ENCODE results near the gene DIS3L2.

- no peak for TF ChIP-seq KDM5A (IDR thresholded peaks at IDR 0.05; ENCODE audit: low read length)
- no peak for TF ChIP-seq BRCA1 (IDR thresholded peaks at IDR 0.05; ENCODE audit: low read depth, low read length)
- no peak for TF ChIP-seq TBP (IDR thresholded peaks at IDR 0.05; ENCODE audit: low read depth, low read length)
- TF ChIP-seq CTCF (IDR thresholded peaks at IDR 0.05; ENCODE audit: control extremely low read depth in 1 of 3, insufficient read depth in 1 of 3, low read depth in 1 of 3, low read length in 3 of 3), result no peak
- TF ChIP-seq CEBPB (IDR thresholded peaks at IDR 0.05; ENCODE audit: low read depth, low read length), result no peak
- TF ChIP-seq USF2 (IDR thresholded peaks at IDR 0.05; ENCODE audit: low read length), result no peak
- TF ChIP-seq YY1 (IDR thresholded peaks at IDR 0.05; ENCODE audit: low read depth, low read length), result no peak
- no peak for TF ChIP-seq BACH1 (IDR thresholded peaks at IDR 0.05; ENCODE audit: low read length)
Observed at GRCh38 chr2:231914077-231914690, 47.3 kb upstream of the DIS3L2 start.

Data from H1 (cell line).